SH-SY5Y (cell line): ENCODE results near the gene ATG12.

Experiments used
- GATA2 ChIP-seq: IDR thresholded peaks from 2 replicates; pipeline ENCODE4 v1.6.1; 2011; ENCODE audit warnings: mild to moderate bottlenecking, low read depth, low read length
- GATA3 ChIP-seq: IDR thresholded peaks from 2 replicates; pipeline ENCODE4 v1.6.1; 2011; ENCODE audit warnings: low read depth, mild to moderate bottlenecking, low read length, moderate library complexity

The ATG12 gene

DNA sequence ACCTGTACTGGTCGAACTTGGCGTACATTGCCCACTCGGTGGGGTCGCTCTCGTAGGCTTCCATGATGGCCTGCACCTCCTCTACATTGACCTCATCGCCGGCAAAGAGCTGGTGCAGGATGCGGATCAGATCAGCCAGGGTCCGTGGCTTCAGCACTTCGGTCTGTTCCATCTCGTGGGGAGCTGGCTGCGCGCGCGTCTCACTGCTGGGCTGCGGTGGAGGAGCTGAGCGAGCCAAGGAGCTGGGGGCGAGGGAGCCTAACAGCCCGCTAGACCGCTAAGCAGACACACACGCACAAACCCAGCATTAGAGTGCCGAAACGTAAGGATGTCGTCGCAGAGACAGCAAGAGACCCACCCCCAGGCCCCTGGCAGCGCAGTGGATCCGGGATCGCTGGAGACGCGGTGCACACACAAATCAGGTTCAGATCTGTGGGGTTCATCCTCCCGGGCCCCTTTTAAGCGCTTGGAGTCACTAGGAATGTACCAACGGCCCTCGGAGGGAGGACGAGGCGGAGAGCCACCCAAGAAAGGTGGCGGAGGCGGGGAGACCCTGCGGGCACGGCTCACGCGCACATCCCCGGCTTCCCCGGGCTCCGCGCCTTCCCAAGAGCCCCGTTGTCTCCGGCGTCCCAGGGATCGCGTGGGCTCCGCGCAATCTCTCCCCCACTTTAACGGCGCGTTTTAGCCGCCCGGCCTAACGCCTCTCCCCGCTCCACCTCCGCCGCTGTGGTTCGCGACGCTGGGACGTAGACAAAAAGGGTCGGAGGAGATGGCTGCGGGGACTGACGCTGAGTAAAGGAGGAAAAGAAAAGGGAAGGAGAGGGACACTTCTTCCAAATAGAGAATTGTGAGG, 24.9 kb downstream of the ATG12 start, which contains the start of gene CDO1:
TSS of gene CDO1 (minus strand) at position 434 of the 856 bp plus-strand sequence. CDS start at position 172, 262 bp downstream.
- TF ChIP-seq GATA3 (no peak), GATA2 (peak; percentile 38)

DNA sequence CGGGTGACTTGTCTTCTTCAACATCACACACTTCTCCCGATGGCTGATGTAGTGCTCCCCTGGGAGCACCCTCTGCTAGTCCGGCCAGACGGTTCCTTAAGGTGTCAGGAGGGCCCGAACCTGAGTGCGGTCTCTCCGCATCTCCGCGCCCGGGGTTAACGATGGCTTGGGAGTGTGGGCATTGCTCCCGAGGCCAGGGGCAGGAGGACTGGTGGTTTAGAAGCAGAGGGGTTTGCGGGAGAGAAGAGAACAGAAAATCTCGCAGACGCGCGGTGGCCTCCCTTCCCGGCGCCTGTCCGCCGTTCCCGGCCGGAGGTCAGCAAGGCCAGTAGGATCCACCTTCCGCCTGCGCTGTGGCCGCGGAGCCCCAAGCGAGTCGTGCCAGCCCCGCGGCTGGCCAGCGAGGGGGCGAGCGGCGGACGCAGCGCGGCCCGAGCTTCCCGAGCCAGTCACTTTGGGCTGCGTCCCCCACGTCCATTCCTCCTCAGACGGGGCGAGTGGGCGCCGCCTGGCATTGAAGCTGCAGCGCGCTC, 25.6 kb downstream of the ATG12 start:
- TF ChIP-seq GATA3: no peak
- TF ChIP-seq GATA2: no peak

DNA sequence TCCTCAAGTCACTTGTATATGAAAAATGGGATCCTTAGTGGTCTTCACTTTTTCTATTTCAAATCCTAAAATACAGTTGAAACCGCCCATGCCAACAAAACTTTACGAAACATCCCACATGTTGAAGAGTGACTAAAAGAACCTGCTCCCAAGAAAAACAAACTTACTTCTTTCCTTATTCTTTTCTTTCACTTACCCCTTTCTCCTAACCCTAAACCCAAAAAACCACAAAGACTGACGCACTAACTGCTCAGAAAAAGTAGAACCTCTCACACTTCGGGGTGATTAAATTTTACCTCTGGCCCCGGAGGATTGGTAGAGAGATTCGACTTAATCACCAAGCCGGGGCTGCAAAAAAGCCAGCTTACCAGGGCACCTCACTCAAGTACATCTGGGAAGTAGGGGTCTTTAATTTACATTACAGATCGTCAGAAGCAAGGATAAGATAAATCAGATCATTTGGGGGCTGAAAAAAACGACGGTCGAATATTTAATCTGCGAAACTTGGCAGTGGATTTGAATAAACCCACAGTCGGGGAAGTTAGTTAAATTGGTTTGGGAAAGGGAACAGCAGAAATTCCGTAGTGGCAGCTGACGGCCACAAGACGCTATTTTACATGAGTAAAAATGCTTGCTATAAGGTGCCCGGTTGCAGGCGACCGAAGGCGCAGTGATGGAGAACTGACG, 26.2 kb downstream of the ATG12 start:
- TF ChIP-seq GATA3 (no peak), GATA2 (no peak)

DNA sequence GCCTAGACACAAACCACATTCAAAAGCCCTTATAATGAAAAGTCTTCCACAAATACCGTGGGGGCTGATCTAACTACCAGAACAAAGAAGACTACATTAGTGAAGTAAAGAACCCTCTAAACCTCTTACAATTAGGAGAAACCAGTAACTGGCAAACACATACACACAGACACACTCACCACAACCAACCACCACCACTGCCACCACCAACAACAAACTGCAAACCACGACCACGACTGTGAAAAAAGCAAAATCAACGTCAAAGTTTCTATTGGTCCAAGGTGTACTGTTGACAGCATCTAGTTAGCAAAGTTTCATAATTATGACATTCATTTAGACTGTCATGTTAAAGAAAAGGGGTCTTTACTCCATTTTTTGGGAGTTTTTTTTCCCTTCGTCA, 27.6 kb downstream of the ATG12 start:
- TF ChIP-seq GATA2 (no peak), GATA3 (no peak)

DNA sequence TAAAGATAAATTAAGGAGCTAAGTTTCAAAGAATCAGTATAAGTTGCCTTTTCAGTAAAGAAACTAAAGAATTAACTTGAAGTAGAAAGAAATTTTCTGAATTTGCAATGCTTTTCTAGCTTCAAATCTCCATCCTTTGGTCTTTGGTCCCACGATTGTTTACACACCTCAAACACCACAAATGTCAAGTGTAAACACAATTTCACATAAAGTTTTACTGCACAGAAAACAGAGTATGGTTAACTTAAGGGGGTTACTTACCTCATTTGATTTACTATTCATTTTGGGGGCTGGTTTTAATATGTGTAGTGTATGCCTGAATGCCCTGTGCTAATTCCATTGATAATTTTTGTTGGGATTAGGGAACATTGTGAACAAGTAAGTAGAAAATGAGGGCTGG, 29.0 kb downstream of the ATG12 start:
- no peak for TF ChIP-seq GATA3
- TF ChIP-seq GATA2: no peak

DNA sequence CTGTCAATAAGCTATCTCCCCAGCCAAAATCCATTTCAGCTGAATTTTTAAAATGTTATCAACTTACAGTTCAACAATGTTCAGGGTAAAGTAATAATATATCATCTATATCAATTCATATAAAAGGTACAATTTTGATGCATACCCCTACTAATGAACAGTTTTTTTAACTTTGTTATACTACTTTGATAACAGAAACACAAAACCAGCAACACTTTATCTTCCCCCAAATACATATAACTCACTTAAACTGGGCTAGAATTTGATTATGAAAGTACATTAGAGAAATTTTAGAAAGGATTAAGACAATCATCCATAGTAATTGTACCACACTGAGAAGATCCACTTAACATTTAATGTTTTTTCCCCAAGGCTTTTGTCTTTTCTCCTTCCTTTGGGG, 30.0 kb downstream of the ATG12 start:
- TF ChIP-seq GATA2 (no peak), GATA3 (peak; percentile 20; the same call in 1 of the 2 replicates)

DNA sequence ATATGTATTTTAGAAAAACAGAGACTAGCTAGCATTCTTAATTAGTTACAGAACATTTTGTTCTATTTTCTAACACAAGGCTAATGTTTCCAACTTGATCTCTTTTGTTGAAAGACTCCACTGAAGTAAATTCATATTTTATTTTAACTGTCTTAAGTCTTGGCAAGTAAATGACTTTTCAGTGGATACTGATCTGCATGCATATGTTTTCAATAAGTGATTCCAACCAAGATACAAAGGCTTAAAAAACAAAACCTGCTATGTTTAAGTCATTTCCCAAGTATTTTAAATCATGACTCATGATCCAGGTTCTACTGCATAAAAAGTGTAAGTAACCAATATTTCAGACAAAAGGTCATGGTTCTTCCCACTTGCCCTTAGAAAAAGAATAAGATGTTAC, 30.6 kb downstream of the ATG12 start:
- TF ChIP-seq GATA3 (no peak), GATA2 (no peak)

DNA sequence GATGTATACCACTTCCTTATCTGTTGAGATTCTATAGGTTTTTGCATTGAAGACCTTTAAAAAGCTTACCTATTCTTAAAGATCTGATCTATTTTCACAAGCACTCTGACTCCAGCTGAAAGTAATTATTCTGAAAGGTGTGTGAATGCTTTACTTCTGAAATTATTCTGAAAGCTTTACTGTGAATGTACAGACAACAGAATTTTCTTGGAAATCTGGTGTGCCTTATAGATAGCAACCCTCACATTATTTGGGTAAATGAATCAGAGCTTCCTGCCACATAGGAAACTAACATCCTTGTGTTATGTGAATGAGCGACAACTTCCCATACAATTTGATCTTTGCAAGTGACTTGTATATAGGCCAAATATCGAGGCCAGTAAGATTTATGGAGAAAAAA, 31.4 kb downstream of the ATG12 start:
- TF ChIP-seq GATA3: no peak
- TF ChIP-seq GATA2: no peak

DNA sequence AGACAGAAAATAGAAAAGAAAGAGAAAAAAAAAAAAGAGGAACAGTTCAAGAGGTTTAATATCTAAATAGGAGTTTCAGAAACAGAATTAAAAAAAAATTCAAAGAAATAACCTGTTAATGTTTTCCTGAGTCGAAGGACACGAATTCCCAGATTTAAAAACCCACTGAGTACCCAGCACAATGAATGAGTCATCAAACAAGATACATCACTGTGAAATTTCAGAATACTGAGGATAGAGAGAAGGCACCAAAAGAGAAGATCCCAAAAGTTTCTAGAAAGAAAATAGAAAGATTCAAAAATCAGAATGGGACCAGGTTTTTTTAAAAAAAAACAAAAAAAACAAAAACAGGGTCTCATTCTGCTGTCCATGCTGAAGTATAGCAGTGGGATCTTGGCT, 33.7 kb downstream of the ATG12 start:
- TF ChIP-seq GATA2: no peak
- TF ChIP-seq GATA3: no peak

DNA sequence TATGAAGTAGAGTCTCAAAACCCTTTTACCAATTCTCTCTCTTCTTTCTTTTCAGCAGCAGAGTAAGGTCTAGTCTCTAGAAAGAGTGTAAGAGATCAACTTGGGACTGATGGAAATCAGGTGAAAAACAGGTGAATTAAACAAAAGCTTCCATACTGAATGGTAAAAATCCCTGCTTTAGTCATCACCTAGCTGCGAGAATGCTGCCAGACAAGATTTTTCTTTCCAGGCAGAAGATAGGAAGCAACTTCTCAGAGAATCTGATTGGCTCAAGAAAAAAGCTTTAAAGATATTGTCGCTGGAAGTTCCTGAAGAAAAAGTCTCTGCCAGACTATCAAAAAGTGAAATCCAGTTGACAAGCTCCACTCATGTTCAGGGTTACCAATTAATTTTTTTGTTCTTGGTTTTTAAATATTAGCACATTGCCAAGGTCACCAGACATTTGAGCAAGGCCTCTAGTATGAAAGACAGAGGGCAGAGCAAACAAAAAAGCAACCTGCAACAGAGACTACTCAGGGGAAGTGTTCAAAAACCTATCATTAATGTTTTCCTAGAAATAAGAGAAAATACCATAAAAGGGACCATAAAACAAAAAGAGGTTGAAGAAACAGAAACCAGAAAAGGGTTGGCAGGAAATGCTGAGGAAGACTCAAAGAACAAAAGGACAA, 34.2 kb downstream of the ATG12 start:
- TF ChIP-seq GATA3: no peak
- no peak for TF ChIP-seq GATA2

DNA sequence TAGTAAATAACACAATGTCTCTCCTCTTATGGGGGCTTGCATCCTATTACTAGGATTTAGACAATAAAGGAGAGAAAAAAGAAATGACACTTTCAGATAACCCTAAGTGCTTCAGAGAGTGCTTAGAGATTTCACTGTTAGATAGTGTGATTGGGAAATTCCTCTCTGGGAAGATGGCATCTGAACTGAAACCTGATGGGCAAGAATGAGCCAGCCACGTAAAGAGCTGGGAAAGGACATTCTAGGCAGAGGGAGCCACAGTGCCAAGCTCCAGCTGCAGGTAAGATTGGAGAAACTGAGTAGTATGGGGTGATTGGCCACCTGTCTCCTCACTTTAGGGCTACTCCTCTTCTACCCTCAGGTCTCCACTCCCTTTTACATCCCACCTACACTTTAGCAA, 39.4 kb downstream of the ATG12 start:
- TF ChIP-seq GATA3 (no peak), GATA2 (no peak)

DNA sequence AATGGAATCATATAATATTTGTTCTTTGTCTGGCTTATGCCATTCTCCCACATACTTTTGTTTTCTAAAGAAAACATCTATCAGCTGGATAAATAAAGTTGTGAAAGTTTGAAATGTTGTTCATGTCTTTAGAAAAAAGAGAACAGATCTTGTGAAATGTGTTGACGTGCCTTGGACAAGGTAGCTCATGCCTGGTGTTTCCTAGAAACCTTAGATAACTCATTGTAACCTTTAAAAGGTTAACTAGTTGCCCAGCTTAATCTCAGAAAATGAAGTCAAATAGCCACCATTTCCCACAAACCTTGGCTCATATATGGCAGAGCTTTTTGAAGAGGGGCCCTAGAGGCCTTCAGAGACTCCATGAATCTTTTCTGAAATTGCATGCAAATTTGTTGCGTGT, 40.2 kb downstream of the ATG12 start:
- TF ChIP-seq GATA3 (no peak), GATA2 (no peak)

DNA sequence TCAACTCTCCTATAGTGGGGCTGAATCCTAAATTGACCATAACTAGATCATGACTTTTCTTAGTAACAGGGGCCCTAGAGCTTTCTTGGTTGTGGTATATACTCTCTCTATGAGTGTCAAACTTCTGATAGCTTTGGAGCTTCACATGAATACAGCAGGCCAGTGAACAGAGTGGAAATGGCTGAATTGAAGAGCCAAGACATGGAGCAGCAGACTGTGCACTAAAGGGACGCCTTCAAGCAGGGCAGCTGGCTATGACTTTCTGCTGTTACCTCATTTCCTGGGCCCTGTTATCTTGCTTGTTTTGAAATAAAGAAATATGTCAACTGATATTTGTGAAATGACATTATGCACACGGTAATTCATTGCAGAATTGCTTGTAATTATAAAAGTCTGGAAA, 41.3 kb downstream of the ATG12 start:
- TF ChIP-seq GATA2 (no peak), GATA3 (no peak)

DNA sequence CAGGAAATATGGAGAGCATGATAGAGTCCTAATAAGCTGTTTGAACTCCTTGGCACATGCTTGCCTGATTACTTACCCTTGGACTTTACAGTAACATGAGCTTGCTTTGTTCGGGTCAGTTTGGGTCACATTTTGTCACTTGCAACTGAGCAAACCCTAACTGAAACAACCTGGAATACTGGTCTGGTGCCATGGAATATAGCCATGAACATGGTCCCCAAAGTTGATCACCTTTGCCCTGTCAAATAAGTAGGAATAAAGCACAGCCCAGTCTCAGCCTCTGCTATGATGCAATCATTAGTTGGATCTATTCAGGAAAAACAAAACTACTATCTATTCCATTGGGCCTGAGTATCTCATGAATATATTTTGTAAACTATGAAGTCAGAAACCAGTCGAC, 43.1 kb downstream of the ATG12 start:
- no peak for TF ChIP-seq GATA3
- TF ChIP-seq GATA2: no peak
